Heart left ventricle (tissue), 13 donors: ENCODE measurements around the gene MEF2A.

Source experiments
- CTCF ChIP-seq, 12 donors: fragments of 200-600 bp; sonication (generic) in 4 of 12; IDR thresholded peaks; one replicate each; pipeline versions ENCODE4 v1.5.0 to v1.8.0; 2018 to 2022; ENCODE audit warnings: antibody characterized with exemption in 12 of 12, mild to moderate bottlenecking in 5 of 12
- POLR2A ChIP-seq, 2 donors: fragments of 450-650 bp; IDR thresholded peaks; one replicate each; pipeline ENCODE4 v1.6.1; 2017; ENCODE audit warnings: antibody characterized with exemption in 2 of 2, mild to moderate bottlenecking in 2 of 2, moderate library complexity in 2 of 2
- donor health status: ischemic (EF 13 %, LVEDD 7.1; RV severe dilation, severe dysfunction).
- donor health status: DM: no; HTN: yes; CAD: no.
- donor health status: DM: no; HTN: no; CAD: no.
- donor health status: ischemic (EF 25% LVEDD 6.9; RV normal size, moderate dysfunction).
- donor health status: ischemic (EF 25% LVEDD 5.7; RV mildly dilated, moderate dysfunction).
- donor health status: ischemic (EF 35%, LVEDD 5.7; RV mildly dilated, moderate dysfunction).
- donor health status: nonischemic (EF 11% LVEDD 7.7; RV severe dilation, severe dysfunction).
- donor health status: DM: yes; HTN: yes; CAD: no.
- donor health status: PGD.
- donor health status: ischemic (EF 29% LVEDD 5.4; RV normal size, mild dysfunction).
- donor health status: nonischemic (EF 23%, LVEDD 6.1; RV moderate dilation, normal function).

GRCh38 chr15:99566157-99566897 is 543 bp downstream of the MEF2A start:
- no peak for TF ChIP-seq CTCF (IDR thresholded peaks at IDR 0.05)
- no peak for TF ChIP-seq POLR2A (IDR thresholded peaks at IDR 0.05)
